Measurements from ENCODE around the gene IPO13. TPM values are rescaled to one million over a fixed set of nuclear protein-coding genes. Genes with fewer than 3 reads are reported as not detected.

Gene IPO13
- total and polyA plus RNA-seq, 4 donors: 7.3 to 35.4 (median 17.4) TPM

DNA sequence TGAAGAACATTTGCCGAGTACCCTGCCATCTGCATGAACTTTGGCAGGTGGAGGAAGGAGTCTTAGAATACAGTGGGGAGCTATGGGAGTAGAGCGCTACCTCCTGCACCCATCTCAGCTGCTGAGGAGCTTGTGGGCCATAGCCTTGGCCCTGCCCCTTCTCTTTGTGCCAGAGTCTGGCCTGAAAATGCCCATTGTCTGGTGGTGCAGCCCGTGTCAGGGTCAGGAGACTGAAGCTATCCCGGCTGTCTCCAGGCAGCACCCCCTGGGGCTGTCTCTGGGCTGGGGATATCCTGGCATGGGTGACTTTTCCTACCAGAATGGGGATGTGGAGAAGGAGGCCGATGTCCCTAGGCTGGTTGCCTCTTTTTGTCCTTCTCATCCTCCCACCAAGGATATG, 7.3 kb downstream of the IPO13 start:
- no peak for TF ChIP-seq CTCF (IDR thresholded peaks at IDR 0.05; ENCODE audit: control extremely low read depth, extremely low read depth)
- Histone ChIP-seq H3K36me3 (ENCODE audit: control insufficient read depth in 4 of 4, insufficient read depth in 4 of 4, low read length in 4 of 4) (peaks cover 3 to 42% (median 13%) of the 10 kb centered on the region in 4 donors), H3K4me3 (no peak overlapping the region), H3K27ac (ENCODE audit: low read depth in 1 of 2, low read length in 1 of 2) (no peak overlapping the region), H3K4me1 (ENCODE audit: control insufficient read depth in 5 of 5, insufficient read depth in 5 of 5, low read length in 5 of 5) (peaks cover 0 to 4% (median 0%) of the 10 kb centered on the region in 5 donors), H3K9me3 (ENCODE audit: control insufficient read depth in 4 of 4, insufficient read depth in 3 of 4, low read length in 3 of 4) (no peaks in the 10 kb centered on the region), H3K27me3 (ENCODE audit: control insufficient read depth in 3 of 3, insufficient read depth in 3 of 3, low read length in 2 of 3) (no peaks in the 10 kb centered on the region), H3K9ac (ENCODE audit: insufficient read depth in 1 of 2, low read length in 2 of 2) (no peak overlapping the region)
- DNase-seq: no peak
- 93 to 94% methylated on average over 5 of the region's 5 CpGs for WGBS, 2 donors
- no peak for ATAC-seq (ENCODE audit: insufficient read depth, low FRiP score)

GRCh38 chr1:43956234-43956633, 9.5 kb downstream of the IPO13 start:
- DNase-seq (no peak), ATAC-seq (ENCODE audit: insufficient read depth, low FRiP score) (no peak)
- Histone ChIP-seq H3K27ac (ENCODE audit: low read depth in 1 of 2, low read length in 1 of 2) (no peak overlapping the region), H3K4me1 (ENCODE audit: control insufficient read depth in 5 of 5, insufficient read depth in 5 of 5, low read length in 5 of 5) (no peaks in the 10 kb centered on the region), H3K27me3 (ENCODE audit: control insufficient read depth in 3 of 3, insufficient read depth in 3 of 3, low read length in 2 of 3) (no peaks in the 10 kb centered on the region), H3K9me3 (ENCODE audit: control insufficient read depth in 4 of 4, insufficient read depth in 3 of 4, low read length in 3 of 4) (no peaks in the 10 kb centered on the region), H3K9ac (ENCODE audit: insufficient read depth in 1 of 2, low read length in 2 of 2) (no peak overlapping the region), H3K36me3 (ENCODE audit: control insufficient read depth in 4 of 4, insufficient read depth in 4 of 4, low read length in 4 of 4) (peaks cover 8 to 46% (median 18%) of the 10 kb centered on the region in 4 donors), H3K4me3 (no peak overlapping the region)
- TF ChIP-seq CTCF (IDR thresholded peaks at IDR 0.05; ENCODE audit: control extremely low read depth, extremely low read depth): no peak
- WGBS, 2 donors: 97 to 99% methylated on average over 8 of the region's 8 CpGs

DNA sequence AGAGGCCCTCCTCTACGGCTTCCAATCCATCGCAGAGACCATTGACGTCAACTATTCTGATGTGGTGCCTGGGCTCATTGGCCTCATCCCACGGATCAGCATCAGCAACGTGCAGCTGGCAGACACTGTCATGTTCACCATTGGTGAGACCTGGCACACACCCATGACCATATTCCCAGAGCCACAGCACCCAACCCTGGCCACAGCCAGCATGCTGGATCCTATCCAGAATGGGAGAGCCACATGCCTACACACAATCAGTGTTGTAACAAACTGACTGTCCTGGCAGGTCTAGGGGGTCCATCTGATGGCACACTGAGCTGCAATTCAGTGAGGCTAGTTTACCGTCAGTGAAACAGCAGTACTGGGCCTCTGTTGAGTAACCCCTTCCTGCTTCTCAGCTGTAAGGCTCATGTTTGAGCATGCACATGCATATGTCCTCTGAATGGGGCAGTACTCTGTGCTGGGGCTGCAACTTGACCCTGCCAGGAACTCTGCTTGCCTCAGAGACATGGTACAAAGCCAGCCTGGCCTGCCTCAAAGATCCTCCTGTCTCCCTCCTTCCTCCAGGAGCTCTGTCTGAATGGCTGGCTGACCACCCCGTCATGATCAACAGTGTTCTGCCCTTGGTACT, 10.8 kb downstream of the IPO13 start:
- Histone ChIP-seq H3K27me3 (ENCODE audit: control insufficient read depth in 3 of 3, insufficient read depth in 3 of 3, low read length in 2 of 3) (no peaks in the 10 kb centered on the region), H3K36me3 (ENCODE audit: control insufficient read depth in 4 of 4, insufficient read depth in 4 of 4, low read length in 4 of 4) (peaks cover 13 to 49% (median 19%) of the 10 kb centered on the region in 4 donors), H3K9ac (ENCODE audit: insufficient read depth in 1 of 2, low read length in 2 of 2) (no peak overlapping the region), H3K4me1 (ENCODE audit: control insufficient read depth in 5 of 5, insufficient read depth in 5 of 5, low read length in 5 of 5) (no peaks in the 10 kb centered on the region), H3K4me3 (no peak overlapping the region), H3K27ac (ENCODE audit: low read depth in 1 of 2, low read length in 1 of 2) (no peak overlapping the region), H3K9me3 (ENCODE audit: control insufficient read depth in 4 of 4, insufficient read depth in 3 of 4, low read length in 3 of 4) (no peaks in the 10 kb centered on the region)
- TF ChIP-seq CTCF (IDR thresholded peaks at IDR 0.05; ENCODE audit: control extremely low read depth, extremely low read depth): no peak
- ATAC-seq (ENCODE audit: insufficient read depth, low FRiP score) (no peak), DNase-seq (no peak)
- WGBS, 2 donors: 85 to 87% methylated on average over 7 of the region's 7 CpGs

Measured in lung (tissue), 12 donors.